HG03139 (cell line): Measurements from ENCODE around the gene MFSD12.
"Not testable (repeated sequence)": the region's sequence is repeated elsewhere in the genome, so short reads cannot be mapped to it uniquely, and the experiment has no call there.

Experiments used
- ATAC-seq: cut with Tn5 transposase; IDR thresholded peaks from one replicate; pipeline ENCODE4 v1.9.1; 2021; ENCODE audit not compliant: unreplicated experiment

Gene MFSD12

GRCh38 chr19:3508771-3509535, 48.4 kb downstream of the MFSD12 start:
- no peak for ATAC-seq

GRCh38 chr19:3508121-3508661, 49.2 kb downstream of the MFSD12 start:
- not testable (repeated sequence) for ATAC-seq

- ATAC-seq: no peak
Measured at GRCh38 chr19:3507371-3508120, 49.8 kb downstream of the MFSD12 start.

- peak; percentile 19 for ATAC-seq
Measured at GRCh38 chr19:3506384-3507340, 50.7 kb downstream of the MFSD12 start.

- peak; percentile 80 for ATAC-seq
Measured at GRCh38 chr19:3505598-3506383, 51.6 kb downstream of the MFSD12 start, which contains the start of gene FZR1. Gene FZR1, plus strand, starts transcription at chr19:3506311. Its CDS starts 16,679 bp downstream, at chr19:3522990.

- ATAC-seq: no peak
Measured at GRCh38 chr19:3504735-3505134, 52.7 kb downstream of the MFSD12 start.

- ATAC-seq: no peak
Measured at GRCh38 chr19:3503036-3503572, 54.3 kb downstream of the MFSD12 start.

GRCh38 chr19:3501780-3502179, 55.6 kb downstream of the MFSD12 start:
- ATAC-seq: no peak

GRCh38 chr19:3500429-3501101, 56.8 kb downstream of the MFSD12 start, which contains the start of gene DOHH:
Gene DOHH, minus strand, starts transcription at chr19:3500674. Its CDS starts 3,860 bp downstream, at chr19:3496814.
- ATAC-seq: peak; percentile 75

- ATAC-seq: no peak
Measured at GRCh38 chr19:3499738-3500428, 57.5 kb downstream of the MFSD12 start.

- no peak for ATAC-seq
Measured at GRCh38 chr19:3497757-3498520, 59.4 kb downstream of the MFSD12 start.

- no peak for ATAC-seq
Measured at GRCh38 chr19:3496392-3497273, 60.8 kb downstream of the MFSD12 start.

GRCh38 chr19:3494559-3494958, 62.8 kb downstream of the MFSD12 start:
- no peak for ATAC-seq
